Hepatocyte (in vitro differentiated cells): ENCODE data around the gene ANKRD40CL. TPM values are rescaled to one million over a fixed set of nuclear protein-coding genes. Genes with fewer than 3 reads are reported as not detected.
A peak's percentile ranks its signal among the peaks of the same experiment; 100 is the strongest.

ENCODE experiments used
- DNase-seq: peaks from one replicate; pipeline ENCODE4 v3.0.0-alpha.2; 2016; ENCODE audit warnings: low spot score
- H2AFZ ChIP-seq: fragments of 200-600 bp; sonication (generic); 2 replicates; pipeline ENCODE4 v1.6.0; 2016; ENCODE audit warnings: antibody characterized with exemption, mild to moderate bottlenecking
- H3K27ac ChIP-seq: fragments of 200-600 bp; sonication (generic); 2 replicates; pipeline ENCODE4 v1.5.1; 2016; ENCODE audit warnings: mild to moderate bottlenecking
- H3K27me3 ChIP-seq: fragments of 200-600 bp; sonication (generic); 2 replicates; pipeline ENCODE4 v1.6.1; 2016
- H3K36me3 ChIP-seq: fragments of 200-600 bp; sonication (generic); replicated peaks from 2 replicates; pipeline ENCODE4 v1.5.1; 2016; ENCODE audit warnings: low read depth; ENCODE audit not compliant: insufficient read depth
- H3K4me1 ChIP-seq: fragments of 200-600 bp; sonication (generic); 2 replicates; pipeline ENCODE4 v1.5.1; 2016; ENCODE audit warnings: mild to moderate bottlenecking, moderate library complexity; ENCODE audit not compliant: insufficient read depth
- H3K4me2 ChIP-seq: fragments of 200-600 bp; sonication (generic); 2 replicates; pipeline ENCODE4 v1.6.0; 2016
- H3K4me3 ChIP-seq: fragments of 200-600 bp; sonication (generic); 2 replicates; pipeline ENCODE4 v1.5.1; 2016; ENCODE audit warnings: mild to moderate bottlenecking
- H3K79me2 ChIP-seq: fragments of 200-600 bp; sonication (generic); 2 replicates; pipeline ENCODE4 v1.6.0; 2017; ENCODE audit warnings: mild to moderate bottlenecking
- H3K9me2 ChIP-seq: fragments of 200-600 bp; sonication (generic); replicated peaks from 2 replicates; pipeline ENCODE4 v1.6.0; 2017; ENCODE audit warnings: mild to moderate bottlenecking; ENCODE audit not compliant: insufficient read depth
- H3K9me3 ChIP-seq: fragments of 200-600 bp; sonication (generic); 2 replicates; pipeline ENCODE4 v1.5.1; 2016; ENCODE audit warnings: low read depth, mild to moderate bottlenecking
- H4K20me1 ChIP-seq: fragments of 200-600 bp; sonication (generic); 2 replicates; pipeline ENCODE4 v1.6.0; 2016; ENCODE audit warnings: mild to moderate bottlenecking; ENCODE audit not compliant: insufficient read depth, poor library complexity, severe bottlenecking
- EZH2 ChIP-seq: fragments of 200-600 bp; sonication (generic); IDR thresholded peaks from 2 replicates; pipeline ENCODE4 v1.6.1; 2016; ENCODE audit warnings: antibody characterized with exemption, mild to moderate bottlenecking, borderline replicate concordance
- EZH2phosphoT487 ChIP-seq: fragments of 200-600 bp; sonication (generic); IDR thresholded peaks from one replicate; pipeline ENCODE4 v1.6.1; 2018; ENCODE audit warnings: antibody characterized with exemption, mild to moderate bottlenecking, low read depth, moderate library complexity; ENCODE audit not compliant: unreplicated experiment, severe bottlenecking
- WGBS: methylation state at CpG from one replicate; pipeline ENCODE4 v1.1.6; 2016; ENCODE audit warnings: low lambda C conversion rate; ENCODE audit errors: missing lambda C conversion rate; 5-methylcytosine and 5-hydroxymethylcytosine counted together
- polyA plus RNA-seq: library from polyadenylated mRNA; unstranded; fragments of >200 nt; fragmentation: Nextera tagmentation; extraction: Ambion mirVana; gene quantifications from 2 replicates; pipeline ENCODE4 v1.2.1, GENCODE V29; 2016
- total RNA-seq: library from RNA; depleted of rRNA; stranded (reverse); fragments of >200 nt; gene quantifications from 2 replicates; pipeline ENCODE4 v1.2.3, GENCODE V29; 2014
- TF ChIP-seq, protein P1 (sequence below): fragments of 200-600 bp; sonication (generic); IDR thresholded peaks from 2 replicates; pipeline ENCODE4 v1.5.1; 2016; ENCODE audit warnings: antibody characterized with exemption, mild to moderate bottlenecking; ENCODE audit not compliant: poor library complexity

The ANKRD40CL gene
- total and polyA plus RNA-seq, 2 experiments from 2014 or later: 3.9 to 4.2 TPM

DNA sequence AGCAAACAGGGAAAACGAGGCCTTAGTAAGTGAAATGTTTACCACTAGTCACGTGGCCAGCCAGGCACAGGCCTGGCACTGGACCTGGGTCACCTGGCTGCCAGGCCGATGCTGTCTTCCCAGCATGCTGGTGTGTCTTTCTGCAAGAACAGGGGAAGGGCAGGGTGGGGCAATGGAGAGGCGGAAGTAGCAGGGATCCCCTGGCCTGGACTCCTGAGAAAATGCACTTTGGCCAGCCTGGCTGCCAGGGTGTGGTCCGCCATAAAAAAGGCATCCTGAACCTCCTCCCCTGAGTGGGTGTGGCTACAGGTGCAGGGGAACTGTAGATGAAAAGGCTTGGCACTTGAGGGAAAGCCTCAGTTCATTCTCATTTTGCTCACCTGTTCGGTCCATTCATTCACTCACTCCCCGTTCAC lies 1.0 kb upstream of the ANKRD40CL start:
- Histone ChIP-seq H3K36me3 (no peaks in the 10 kb centered on the region), H4K20me1 (no peaks in the 10 kb centered on the region), H3K27me3 (no peaks in the 10 kb centered on the region), H3K9me3 (no peaks in the 10 kb centered on the region), H2AFZ (no peak overlapping the region), H3K4me3 (no peak overlapping the region), H3K9me2 (no peaks in the 10 kb centered on the region), H3K79me2 (no peaks in the 10 kb centered on the region), H3K4me1 (peaks cover 34% of the 10 kb centered on the region), H3K4me2 (peak overlapping the region; percentile 35), H3K27ac (peak overlapping the region; percentile 79)
- DNase-seq: peak; percentile 89
- WGBS: 69% methylated on average over 7 of the region's 7 CpGs
- TF ChIP-seq EZH2phosphoT487: no peak
- TF ChIP-seq, protein P1, sequence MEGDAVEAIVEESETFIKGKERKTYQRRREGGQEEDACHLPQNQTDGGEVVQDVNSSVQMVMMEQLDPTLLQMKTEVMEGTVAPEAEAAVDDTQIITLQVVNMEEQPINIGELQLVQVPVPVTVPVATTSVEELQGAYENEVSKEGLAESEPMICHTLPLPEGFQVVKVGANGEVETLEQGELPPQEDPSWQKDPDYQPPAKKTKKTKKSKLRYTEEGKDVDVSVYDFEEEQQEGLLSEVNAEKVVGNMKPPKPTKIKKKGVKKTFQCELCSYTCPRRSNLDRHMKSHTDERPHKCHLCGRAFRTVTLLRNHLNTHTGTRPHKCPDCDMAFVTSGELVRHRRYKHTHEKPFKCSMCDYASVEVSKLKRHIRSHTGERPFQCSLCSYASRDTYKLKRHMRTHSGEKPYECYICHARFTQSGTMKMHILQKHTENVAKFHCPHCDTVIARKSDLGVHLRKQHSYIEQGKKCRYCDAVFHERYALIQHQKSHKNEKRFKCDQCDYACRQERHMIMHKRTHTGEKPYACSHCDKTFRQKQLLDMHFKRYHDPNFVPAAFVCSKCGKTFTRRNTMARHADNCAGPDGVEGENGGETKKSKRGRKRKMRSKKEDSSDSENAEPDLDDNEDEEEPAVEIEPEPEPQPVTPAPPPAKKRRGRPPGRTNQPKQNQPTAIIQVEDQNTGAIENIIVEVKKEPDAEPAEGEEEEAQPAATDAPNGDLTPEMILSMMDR: no peak
- TF ChIP-seq EZH2: no peak

DNA sequence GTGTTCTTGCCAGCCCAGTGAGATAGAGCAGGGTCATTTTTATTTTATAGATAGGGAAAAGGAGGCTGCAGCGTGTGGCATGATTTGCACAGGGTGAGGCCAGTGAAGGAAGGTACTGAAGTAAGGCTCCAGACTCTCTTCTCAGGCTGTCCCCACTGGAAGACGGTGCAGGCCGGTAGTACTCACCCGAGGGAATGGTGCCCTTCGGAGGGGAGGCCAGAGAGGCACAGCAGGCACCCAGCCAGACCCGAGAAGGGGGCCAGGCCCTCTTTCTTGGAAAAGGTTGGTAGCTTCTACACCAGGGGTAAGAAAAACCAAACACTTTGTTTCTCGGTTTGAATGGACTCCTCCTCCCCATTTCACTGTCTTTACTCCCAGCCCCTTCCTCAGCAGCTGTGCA lies 288 bp downstream of the ANKRD40CL start:
- Histone ChIP-seq H3K9me2 (no peaks in the 10 kb centered on the region), H4K20me1 (no peaks in the 10 kb centered on the region), H3K9me3 (no peaks in the 10 kb centered on the region), H3K4me2 (peak overlapping the region; percentile 57), H3K79me2 (no peaks in the 10 kb centered on the region), H3K27ac (peak overlapping the region; percentile 79), H3K36me3 (no peaks in the 10 kb centered on the region), H3K4me1 (peaks cover 35% of the 10 kb centered on the region), H3K4me3 (no peak overlapping the region), H3K27me3 (no peaks in the 10 kb centered on the region), H2AFZ (no peak overlapping the region)
- TF ChIP-seq, protein P1: no peak
- TF ChIP-seq EZH2phosphoT487 (no peak), EZH2 (no peak)
- 81% methylated on average over 7 of the region's 7 CpGs for WGBS
- DNase-seq: no peak

DNA sequence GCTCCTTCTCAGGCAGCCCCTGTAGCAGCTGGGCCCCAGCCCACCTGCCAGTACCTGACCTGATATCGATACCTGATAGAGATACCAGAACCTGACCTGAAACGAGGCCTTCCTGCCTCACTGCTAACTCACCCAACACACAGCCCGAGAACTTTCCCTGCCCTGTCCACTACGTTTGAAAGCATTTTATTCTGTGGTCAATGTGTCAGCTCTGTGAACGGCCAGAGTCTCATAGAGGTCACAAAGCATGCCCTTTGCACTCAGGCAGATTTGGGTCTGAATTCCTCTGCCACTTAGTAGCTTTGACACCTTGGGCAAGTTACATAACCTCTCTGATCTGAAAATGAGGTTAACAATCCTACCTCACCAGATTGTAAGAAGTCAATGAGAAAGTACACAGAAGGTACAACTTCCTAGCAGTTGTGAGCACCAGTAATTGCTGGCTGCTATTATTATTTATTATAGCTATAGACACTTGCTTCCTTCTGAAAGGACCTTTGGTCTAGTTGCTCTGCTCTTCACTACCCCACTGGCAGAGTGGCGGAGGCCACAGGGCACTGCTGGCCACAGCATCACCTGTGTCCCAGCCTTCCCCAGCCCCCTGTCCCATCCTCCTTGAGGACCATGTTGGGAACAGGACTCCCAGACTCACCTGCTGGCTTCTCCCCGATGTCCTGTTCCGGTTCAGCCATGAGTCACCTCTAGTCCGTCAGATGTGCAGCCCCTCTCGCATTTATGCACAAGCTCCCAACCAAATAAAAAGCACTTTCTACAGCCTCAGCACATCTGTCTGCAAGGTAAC lies 895 bp downstream of the ANKRD40CL start:
- Histone ChIP-seq H3K36me3 (no peaks in the 10 kb centered on the region), H3K4me1 (peaks cover 35% of the 10 kb centered on the region), H3K27me3 (no peaks in the 10 kb centered on the region), H3K27ac (peak overlapping the region; percentile 79), H3K4me3 (no peak overlapping the region), H3K9me2 (no peaks in the 10 kb centered on the region), H4K20me1 (no peaks in the 10 kb centered on the region), H2AFZ (no peak overlapping the region), H3K4me2 (peak overlapping the region; percentile 57), H3K79me2 (no peaks in the 10 kb centered on the region), H3K9me3 (no peaks in the 10 kb centered on the region)
- WGBS: 82% methylated on average over 10 of the region's 10 CpGs
- no peak for TF ChIP-seq EZH2
- TF ChIP-seq, protein P1: no peak
- no peak for TF ChIP-seq EZH2phosphoT487
- DNase-seq: peak; percentile 30
